Osteoblast (primary cell): ENCODE measurements around the gene CRYZL1. TPM values are rescaled to one million over a fixed set of nuclear protein-coding genes. Genes with fewer than 3 reads are reported as not detected.

Experiments
- DNase-seq: peaks from one replicate; pipeline ENCODE4 v3.0.0; 2011; ENCODE audit warnings: low spot score, mixed read lengths; ENCODE audit not compliant: insufficient read length; ENCODE audit errors: missing footprints
- H2AFZ ChIP-seq: 2 replicates; pipeline ENCODE4 v1.6.0; 2011; ENCODE audit warnings: mild to moderate bottlenecking, low read length
- H3K27ac ChIP-seq: 2 replicates; pipeline ENCODE4 v1.5.1; 2011; ENCODE audit warnings: mild to moderate bottlenecking, low read depth, low read length, moderate library complexity
- H3K27me3 ChIP-seq: 2 replicates; pipeline ENCODE4 v1.6.0; 2012; ENCODE audit warnings: mild to moderate bottlenecking, control low read depth, inconsistent platforms, low read length, moderate library complexity; ENCODE audit not compliant: insufficient read depth
- H3K36me3 ChIP-seq: 2 replicates; pipeline ENCODE4 v1.5.1; 2011; ENCODE audit warnings: mild to moderate bottlenecking, low read length, control low read depth, moderate library complexity; ENCODE audit not compliant: insufficient read depth
- H3K4me1 ChIP-seq: 2 replicates; pipeline ENCODE4 v1.5.1; 2011; ENCODE audit warnings: mild to moderate bottlenecking, low read length, control low read depth, moderate library complexity; ENCODE audit not compliant: insufficient read depth
- H3K4me2 ChIP-seq: 2 replicates; pipeline ENCODE4 v1.6.0; 2011; ENCODE audit warnings: mild to moderate bottlenecking, low read length; ENCODE audit not compliant: insufficient read depth
- H3K4me3 ChIP-seq: fragments of 200-600 bp; sonication (generic); 3 replicates; pipeline ENCODE4 v1.5.1; 2012; ENCODE audit warnings: mild to moderate bottlenecking, low read length, inconsistent platforms; ENCODE audit not compliant: insufficient read depth
- H3K79me2 ChIP-seq: 2 replicates; pipeline ENCODE4 v1.6.0; 2012; ENCODE audit warnings: mild to moderate bottlenecking, low read length, control low read depth, inconsistent platforms; ENCODE audit not compliant: insufficient read depth
- H3K9me3 ChIP-seq: 2 replicates; pipeline ENCODE4 v1.5.1; 2011; ENCODE audit warnings: low read depth, low read length, control low read depth
- H4K20me1 ChIP-seq: 2 replicates; pipeline ENCODE4 v1.6.0; 2012; ENCODE audit warnings: mild to moderate bottlenecking, low read length, control low read depth; ENCODE audit not compliant: insufficient read depth
- total RNA-seq: library from RNA; depleted of rRNA; stranded (reverse); fragments of >200 nt; gene quantifications from 2 replicates; pipeline ENCODE4 v1.2.3, GENCODE V29; 2012
- TF ChIP-seq, protein P1 (sequence below): IDR thresholded peaks from 2 replicates; pipeline ENCODE4 v1.5.1; 2011; ENCODE audit warnings: mild to moderate bottlenecking, low read depth, low read length, moderate library complexity; ENCODE audit errors: extremely low read depth

Gene CRYZL1
- total RNA-seq, 1 donor: 28.6 TPM

DNA sequence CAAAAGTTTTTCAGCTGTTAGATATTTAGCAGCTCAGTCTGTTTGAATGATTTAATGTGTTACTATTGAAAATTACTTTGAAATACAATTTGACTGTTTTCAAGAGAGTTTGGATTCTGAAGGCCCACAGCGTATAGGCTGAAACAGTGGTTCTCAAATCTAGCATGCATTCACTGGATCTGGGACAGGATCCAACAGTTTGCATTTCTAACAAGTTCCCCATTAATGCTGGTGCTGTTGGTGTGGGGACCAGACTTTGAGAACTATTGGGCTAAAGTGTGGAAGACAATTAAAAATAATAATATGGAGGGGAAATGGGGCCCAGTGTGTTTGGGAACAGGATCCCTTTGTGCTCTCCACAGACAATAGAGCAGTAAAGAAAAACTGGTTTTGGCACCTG lies 32.7 kb upstream of the CRYZL1 start:
- Histone ChIP-seq H3K27ac (no peak overlapping the region), H3K79me2 (peaks cover 91% of the 10 kb centered on the region), H3K27me3 (no peaks in the 10 kb centered on the region), H3K4me1 (no peaks in the 10 kb centered on the region), H2AFZ (no peak overlapping the region), H3K9me3 (no peaks in the 10 kb centered on the region), H3K36me3 (no peaks in the 10 kb centered on the region), H3K4me3 (no peak overlapping the region), H3K4me2 (no peak overlapping the region), H4K20me1 (peaks cover 34% of the 10 kb centered on the region)
- TF ChIP-seq, protein P1, sequence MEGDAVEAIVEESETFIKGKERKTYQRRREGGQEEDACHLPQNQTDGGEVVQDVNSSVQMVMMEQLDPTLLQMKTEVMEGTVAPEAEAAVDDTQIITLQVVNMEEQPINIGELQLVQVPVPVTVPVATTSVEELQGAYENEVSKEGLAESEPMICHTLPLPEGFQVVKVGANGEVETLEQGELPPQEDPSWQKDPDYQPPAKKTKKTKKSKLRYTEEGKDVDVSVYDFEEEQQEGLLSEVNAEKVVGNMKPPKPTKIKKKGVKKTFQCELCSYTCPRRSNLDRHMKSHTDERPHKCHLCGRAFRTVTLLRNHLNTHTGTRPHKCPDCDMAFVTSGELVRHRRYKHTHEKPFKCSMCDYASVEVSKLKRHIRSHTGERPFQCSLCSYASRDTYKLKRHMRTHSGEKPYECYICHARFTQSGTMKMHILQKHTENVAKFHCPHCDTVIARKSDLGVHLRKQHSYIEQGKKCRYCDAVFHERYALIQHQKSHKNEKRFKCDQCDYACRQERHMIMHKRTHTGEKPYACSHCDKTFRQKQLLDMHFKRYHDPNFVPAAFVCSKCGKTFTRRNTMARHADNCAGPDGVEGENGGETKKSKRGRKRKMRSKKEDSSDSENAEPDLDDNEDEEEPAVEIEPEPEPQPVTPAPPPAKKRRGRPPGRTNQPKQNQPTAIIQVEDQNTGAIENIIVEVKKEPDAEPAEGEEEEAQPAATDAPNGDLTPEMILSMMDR: no peak
- DNase-seq: no peak

DNA sequence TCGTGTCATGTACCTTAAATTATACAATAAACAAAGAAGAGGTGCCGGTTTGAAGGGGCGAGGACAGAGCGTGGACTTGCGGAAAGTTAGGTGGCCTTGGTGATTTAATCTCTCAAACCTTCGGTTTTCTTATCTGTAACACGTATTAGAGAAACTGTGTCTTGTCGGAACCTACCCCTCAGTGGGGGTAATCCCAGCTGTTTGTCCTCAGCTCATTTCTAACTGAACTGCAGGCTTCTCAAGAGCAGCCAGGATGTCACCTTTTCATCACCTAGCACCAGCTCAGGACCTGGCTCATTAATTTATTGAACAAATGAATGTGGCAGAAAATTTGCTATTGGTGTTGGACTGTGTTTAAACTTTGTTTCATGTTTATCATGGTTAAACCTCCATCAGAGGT lies 31.9 kb upstream of the CRYZL1 start:
- H3K27ac ChIP-seq: no peak overlapping the region
- TF ChIP-seq, protein P1: no peak
- H3K4me1 ChIP-seq: peaks cover 2% of the 10 kb centered on the region
- no peaks in the 10 kb centered on the region for H3K27me3 ChIP-seq
- peaks cover 91% of the 10 kb centered on the region for H3K79me2 ChIP-seq
- H2AFZ ChIP-seq: no peak overlapping the region
- no peak for DNase-seq
- H4K20me1 ChIP-seq: peaks cover 33% of the 10 kb centered on the region
- no peak overlapping the region for H3K4me2 ChIP-seq
- H3K4me3 ChIP-seq: no peak overlapping the region
- no peaks in the 10 kb centered on the region for H3K36me3 ChIP-seq
- no peaks in the 10 kb centered on the region for H3K9me3 ChIP-seq

DNA sequence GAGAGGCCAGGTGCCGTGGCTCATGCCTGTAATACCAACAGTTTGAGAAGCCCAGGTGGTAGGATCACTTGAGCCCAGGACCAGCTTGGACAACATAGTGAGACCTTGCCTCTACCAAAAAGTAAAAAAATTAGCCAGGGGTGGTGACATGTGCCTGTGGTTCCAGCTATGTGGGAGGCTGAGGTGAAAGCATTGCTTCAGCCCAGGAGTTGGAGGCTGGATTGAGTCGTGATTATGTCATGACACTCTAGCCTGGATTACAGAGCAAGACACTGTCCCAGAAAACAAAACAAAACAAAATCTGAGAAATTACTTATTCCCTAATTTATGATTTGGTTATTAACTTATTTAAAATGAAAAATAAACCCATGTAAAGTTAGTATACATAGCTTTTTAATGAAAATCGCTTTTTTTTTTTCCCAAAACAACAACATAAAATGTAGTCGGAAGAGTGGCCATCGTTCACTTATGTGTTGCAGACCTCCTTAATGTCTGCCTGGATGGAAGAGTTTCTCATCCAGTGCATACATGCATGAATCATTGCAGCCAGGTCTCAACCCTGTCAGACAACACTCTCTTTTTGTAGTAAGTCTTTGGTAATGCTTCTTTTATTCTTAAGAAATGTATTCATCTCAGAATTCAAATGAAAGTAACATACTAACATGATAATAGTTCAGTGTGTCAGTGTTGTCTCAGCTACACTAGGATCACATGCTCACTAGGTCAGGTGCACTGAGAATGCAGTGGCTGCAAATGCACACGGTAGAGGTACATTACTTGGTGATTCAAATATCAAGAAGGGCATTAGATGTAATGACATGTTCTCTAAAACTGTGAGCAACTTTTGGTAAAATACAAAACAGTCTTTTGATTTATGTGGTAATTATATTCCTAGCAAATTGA lies 28.8 kb upstream of the CRYZL1 start:
- no peak overlapping the region for H3K4me3 ChIP-seq
- H3K9me3 ChIP-seq: no peaks in the 10 kb centered on the region
- TF ChIP-seq, protein P1: no peak
- DNase-seq: no peak
- no peaks in the 10 kb centered on the region for H3K27me3 ChIP-seq
- no peak overlapping the region for H3K27ac ChIP-seq
- H3K4me1 ChIP-seq: peaks cover 10% of the 10 kb centered on the region
- H3K36me3 ChIP-seq: no peaks in the 10 kb centered on the region
- peaks cover 46% of the 10 kb centered on the region for H4K20me1 ChIP-seq
- H3K79me2 ChIP-seq: peaks cover 93% of the 10 kb centered on the region
- H3K4me2 ChIP-seq: no peak overlapping the region
- no peak overlapping the region for H2AFZ ChIP-seq

DNA sequence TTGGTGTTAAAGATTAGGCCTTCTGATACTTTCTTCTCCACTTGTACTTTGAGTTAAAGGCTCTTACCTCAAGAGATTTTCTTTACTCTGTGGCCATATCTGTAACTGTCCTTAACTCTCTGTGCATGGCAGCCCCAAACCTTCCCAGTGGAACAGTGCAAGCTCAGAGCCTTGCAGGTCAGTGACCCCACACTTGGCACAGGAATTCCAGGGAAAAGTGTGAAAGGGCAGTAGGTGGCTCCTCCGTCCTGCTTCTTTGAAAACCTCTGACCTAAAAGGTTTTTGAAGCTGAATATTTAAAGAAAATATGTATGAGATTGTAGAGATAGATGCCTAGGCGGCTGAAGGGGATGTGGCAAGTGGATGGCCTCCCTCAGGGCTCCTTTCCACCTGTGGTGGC lies 27.1 kb upstream of the CRYZL1 start:
- Histone ChIP-seq H4K20me1 (peaks cover 50% of the 10 kb centered on the region), H3K79me2 (peaks cover 95% of the 10 kb centered on the region), H3K27ac (no peak overlapping the region), H3K27me3 (no peaks in the 10 kb centered on the region), H3K4me2 (no peak overlapping the region), H3K36me3 (no peaks in the 10 kb centered on the region), H3K4me1 (peaks cover 10% of the 10 kb centered on the region), H3K4me3 (no peak overlapping the region), H3K9me3 (no peaks in the 10 kb centered on the region), H2AFZ (no peak overlapping the region)
- TF ChIP-seq, protein P1: no peak
- DNase-seq: peak; percentile 51
